ENCODE results near the gene TBC1D17. TPM values are rescaled to one million over a fixed set of nuclear protein-coding genes. Genes with fewer than 3 reads are reported as not detected.

TBC1D17 gene
- total and polyA plus RNA-seq, 2 of the 13 experiments (the other 11 are each of a cell fraction or from before 2014, with no cell fraction given), result 9.7 to 16.9 TPM

- TF ChIP-seq SKIL (CRISPR knock-in tag; IDR thresholded peaks at IDR 0.05; ENCODE audit: borderline replicate concordance) (0 out of 2 replicates have a peak, but pooled peaks have one; percentile 38), ZNF253 (CRISPR knock-in tag; IDR thresholded peaks at IDR 0.05; ENCODE audit: borderline replicate concordance) (peak; percentile 93), ZMYM4 (CRISPR knock-in tag; IDR thresholded peaks at IDR 0.05) (peak; percentile 73), ZNF136 (CRISPR knock-in tag; IDR thresholded peaks at IDR 0.05; ENCODE audit: low read depth) (0 out of 2 replicates have a peak, but pooled peaks have one; percentile 67), NFYB (CRISPR knock-in tag; IDR thresholded peaks at IDR 0.05) (peak; percentile 44; the same call in 1 of the 2 replicates), HOXD1 (CRISPR knock-in tag; IDR thresholded peaks at IDR 0.05) (0 out of 2 replicates have a peak, but pooled peaks have one; percentile 12), HMGXB4 (CRISPR knock-in tag; IDR thresholded peaks at IDR 0.05; ENCODE audit: borderline replicate concordance in 1 of 2, low read depth in 1 of 2) (peak; percentile 14 to 39; a peak in 2 of 4 replicates), YEATS2 (CRISPR knock-in tag; IDR thresholded peaks at IDR 0.05; ENCODE audit: borderline replicate concordance) (peak; percentile 70; the same call in 1 of the 2 replicates), SIN3A (IDR thresholded peaks at IDR 0.05; ENCODE audit: borderline replicate concordance, low read depth, low read length) (no peak), HIVEP1 (CRISPR knock-in tag; IDR thresholded peaks at IDR 0.05) (peak; percentile 91), FOXO4 (CRISPR knock-in tag; conservative IDR thresholded peaks at IDR 0.05) (0 out of 2 replicates have a peak, but pooled peaks have one; percentile 73), ZXDC (CRISPR knock-in tag; IDR thresholded peaks at IDR 0.05) (0 out of 2 replicates have a peak, but pooled peaks have one; percentile 52), HMG20A (CRISPR knock-in tag; IDR thresholded peaks at IDR 0.05; ENCODE audit: borderline replicate concordance) (no peak), ZBTB10 (CRISPR knock-in tag; IDR thresholded peaks at IDR 0.05; ENCODE audit: borderline replicate concordance) (peak; percentile 80), NCOA1 (CRISPR knock-in tag; IDR thresholded peaks at IDR 0.05) (peak; percentile 84)
Measured at GRCh38 chr19:49929611-49930482, 52.3 kb downstream of the TBC1D17 start (continued).
